ENCODE results near the gene HOXB5.
A peak's percentile ranks its signal among the peaks of the same experiment; 100 is the strongest.

The HOXB5 gene

DNA sequence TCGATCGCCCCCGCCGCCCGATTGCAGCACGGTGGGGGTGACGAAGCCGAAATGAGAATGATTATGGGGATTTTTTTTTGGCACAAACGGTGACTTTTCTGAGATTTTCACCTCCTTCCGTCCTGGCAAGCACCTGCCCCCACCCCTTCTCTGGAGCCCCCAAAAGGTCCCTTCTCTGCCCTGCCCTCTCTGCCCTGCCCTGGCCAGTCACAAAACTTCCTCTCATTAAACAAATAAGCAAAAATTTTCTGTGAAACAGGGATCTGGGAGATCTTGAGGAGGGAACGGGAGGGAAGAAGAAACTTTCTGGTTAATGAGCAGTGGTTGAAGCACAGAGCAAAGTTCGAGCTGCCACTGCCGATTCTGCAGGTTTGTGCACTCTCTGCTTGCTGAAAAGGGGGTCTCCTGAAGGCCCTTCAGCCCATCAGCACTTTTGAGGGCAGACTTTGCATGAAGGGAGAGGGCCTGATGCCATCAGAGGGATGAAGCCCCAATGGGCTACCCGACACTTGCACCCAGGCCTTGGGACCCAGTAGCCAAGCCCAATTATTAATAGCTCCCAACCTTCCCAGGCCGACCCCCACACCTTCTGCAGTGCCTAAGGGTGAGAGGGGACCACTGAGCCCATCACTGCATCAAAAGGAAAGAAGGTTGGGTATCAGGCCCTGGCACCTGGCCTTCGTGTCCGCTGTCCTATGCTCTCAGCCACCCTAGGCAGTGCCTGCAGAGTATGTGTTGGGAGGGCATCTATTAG is 22.6 kb upstream of the HOXB5 start:
- no peak for DNase-seq

DNA sequence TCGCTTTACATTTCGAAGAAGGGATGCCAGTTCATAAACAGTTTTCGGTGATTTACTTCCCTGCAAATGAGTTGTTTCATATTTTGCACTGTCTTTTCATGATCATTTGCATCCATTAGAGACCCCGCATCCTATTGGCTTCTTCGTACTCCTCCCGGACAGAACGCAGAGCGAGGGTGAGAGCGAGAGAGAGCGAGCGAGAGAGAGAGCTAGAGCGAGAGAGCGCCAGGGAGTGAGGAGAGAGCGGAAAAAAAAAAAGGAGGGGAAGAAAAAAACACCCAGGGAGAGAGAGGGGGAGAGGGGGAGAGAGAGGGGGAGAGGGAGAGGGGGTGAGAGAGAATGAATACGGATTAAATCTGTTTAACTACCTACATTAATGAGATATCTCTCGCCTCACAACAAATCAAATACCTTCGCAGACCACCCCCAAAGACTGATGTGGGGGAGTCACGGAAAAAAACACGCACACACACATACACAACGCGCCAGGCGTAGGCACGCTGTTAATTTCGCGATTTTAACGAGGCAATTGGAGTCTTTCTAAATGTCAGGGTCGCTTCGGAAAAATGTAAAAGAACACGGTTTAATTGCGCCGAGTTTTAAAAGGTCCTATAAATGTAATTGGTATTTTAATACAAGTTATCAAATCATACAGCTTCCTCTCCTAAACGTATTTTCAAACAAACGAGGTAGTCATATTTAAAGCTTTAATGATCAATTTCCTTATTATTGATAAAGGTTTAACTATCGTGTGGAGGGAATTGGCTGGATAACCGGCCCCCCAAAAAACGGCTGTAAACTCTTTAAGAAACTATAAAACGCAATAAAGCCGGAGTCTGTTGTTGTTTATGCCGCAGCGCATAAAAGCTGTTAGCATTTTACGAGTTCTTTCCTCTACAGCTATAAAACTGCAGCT is 21.7 kb upstream of the HOXB5 start, which contains the start of gene HOXB8:
Gene HOXB8 (minus strand): TSS at position 246 of the 916 bp plus-strand sequence. CDS start 588 bp downstream, outside the sequence.
- no peak for DNase-seq

DNA sequence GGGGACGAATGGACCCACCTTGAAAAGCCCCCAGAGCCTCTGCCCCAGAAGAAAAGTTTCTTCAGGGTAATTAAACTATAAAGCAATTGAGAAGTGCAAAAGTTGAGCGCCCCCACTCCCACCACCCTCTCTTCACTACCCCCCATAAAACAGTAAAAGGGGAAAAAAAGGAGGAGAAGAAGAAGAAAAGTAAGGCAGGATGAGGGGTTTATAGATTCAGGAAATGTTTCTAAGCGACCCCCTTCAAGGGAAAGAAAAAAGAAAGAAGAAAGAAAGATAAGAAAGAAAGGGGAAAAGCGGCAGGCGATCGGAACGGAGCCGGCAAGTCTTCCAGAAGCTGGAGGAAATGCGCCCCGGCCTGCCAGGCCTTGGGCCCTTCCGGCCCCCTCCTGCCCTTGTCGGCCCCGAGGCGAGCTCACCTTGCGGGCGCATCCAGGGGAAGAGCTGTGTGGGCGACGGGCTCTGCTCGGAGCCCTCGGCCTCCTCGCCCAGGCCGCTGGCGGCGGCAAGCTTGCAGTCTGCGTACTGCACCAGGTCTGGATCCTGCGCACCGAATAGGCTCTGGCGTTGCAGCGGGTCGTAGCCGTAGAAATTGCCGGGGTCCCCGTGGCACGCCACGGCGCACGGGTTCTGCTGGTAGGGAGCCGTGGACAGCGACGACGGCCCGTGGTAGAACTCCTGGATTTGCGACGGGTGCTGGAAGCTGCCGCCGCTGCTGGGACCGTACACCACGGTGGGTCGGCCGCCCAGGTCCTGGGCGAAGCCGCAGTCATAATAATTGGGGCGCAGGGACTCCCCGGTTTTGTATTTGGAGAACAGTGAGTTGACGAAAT is 20.5 kb upstream of the HOXB5 start:
- DNase-seq: no peak

DNA sequence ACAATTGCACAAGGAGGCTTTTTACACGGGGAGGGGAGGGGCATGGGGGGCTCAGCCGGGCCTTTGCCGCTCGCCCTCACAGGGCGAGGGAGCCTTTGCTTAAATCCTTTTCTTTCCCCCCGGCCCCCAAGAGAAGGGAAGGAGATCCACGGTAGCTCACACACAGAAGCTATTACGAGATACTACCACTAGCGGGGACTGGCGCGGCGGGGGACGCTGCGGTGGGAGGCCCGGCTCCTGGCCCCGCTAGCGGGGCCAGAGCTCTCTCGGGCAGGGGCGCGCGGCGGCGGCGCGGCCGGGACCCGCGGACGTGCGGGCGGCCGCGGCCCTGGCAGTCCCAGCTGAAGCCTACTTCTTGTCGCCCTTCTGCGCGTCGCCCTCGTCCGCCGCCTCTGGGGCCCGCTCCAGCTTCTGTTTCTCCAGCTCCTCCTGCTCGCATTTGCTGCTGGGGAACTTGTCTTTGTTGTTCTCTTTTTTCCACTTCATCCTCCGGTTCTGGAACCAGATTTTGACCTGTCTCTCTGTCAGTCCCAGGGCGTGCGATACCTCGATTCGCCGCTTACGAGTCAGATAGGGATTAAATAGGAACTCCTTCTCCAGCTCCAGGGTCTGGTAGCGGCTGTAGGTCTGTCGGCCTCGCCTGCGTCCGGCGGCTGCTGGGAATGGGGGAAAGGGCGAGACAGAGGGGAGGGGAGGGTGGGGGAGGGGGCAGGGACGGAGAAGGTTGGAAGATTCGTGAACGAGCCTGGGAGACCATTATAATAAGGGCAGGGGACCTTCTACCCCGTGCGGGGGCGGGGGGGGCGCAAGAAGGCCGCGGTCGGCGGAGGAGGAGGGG is 19.5 kb upstream of the HOXB5 start:
- DNase-seq: no peak

DNA sequence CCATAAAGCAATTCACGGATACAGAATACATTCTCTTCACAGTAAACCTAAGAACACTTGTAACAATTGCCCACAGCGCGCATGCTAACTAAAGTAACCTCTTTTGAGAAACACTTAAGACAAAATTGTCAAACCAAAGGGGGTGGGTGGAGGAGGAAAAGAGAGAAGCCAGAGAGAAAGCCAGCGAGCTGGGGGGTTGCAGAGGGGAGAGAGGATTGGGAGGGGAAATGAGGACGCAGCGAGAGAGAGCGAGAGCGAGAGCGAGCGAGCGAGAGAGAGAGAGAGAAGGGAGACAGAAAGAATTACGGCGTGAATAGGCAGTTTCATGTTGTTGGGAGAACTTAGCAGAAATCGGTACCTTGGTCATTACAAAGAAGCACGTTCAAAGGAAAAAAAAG is 18.9 kb upstream of the HOXB5 start:
- no peak for DNase-seq

DNA sequence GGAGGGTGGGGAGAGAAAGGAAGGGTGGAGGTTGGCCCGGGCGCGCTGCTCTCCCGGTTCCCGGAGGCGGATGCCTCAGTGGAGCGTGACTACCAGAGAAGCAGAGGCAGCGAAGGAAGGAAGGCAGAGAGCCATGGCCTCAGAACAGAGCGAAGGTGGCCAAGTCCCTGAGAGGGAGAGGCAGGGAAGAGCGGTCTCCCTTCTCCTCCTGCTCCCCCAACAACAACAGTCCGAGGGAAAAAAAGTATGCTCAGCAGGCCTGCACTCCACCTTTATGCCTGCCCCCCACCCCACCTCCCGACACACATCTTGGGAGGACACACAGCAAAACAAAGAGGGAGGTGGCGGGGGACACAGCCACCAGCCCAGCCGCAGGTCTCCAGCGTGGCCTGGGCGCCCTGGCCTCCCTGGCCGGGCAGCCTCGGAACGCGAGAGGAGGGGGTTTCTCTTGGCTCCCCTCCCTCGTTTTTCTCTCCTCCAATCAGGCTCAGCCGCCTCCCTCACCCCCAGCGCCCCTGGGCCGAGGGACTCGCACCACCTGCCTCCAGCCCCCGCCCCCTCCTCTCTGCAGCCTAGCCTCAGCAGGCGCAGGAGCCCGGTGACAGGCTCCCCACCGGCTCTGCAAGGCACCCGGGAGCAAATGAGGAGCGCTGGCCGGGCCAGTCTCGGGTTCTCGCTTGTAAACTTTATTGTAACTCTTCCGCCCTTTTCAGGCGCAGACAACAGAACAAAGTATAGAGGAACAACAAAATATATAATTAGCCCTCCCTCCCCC is 18.3 kb upstream of the HOXB5 start:
- DNase-seq: no peak

DNA sequence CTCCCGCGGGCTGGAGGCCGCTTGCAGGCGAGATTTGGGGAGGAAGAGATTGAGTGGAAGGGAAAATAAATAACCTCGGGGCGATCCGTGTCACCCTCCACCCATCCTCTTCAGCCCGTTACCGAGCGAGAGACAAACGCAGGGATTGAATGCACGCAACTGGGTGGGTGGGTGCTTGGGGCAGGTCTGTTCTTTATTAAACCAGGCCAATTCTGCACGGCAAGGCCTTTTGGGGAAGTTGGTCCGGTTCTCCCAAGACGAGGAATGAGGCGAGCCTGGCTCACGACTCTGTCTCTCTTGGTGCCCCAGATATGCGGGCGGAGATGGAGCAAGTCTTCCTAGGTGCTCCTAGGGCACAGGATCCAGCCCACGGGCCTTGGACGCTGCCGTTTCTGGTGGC is 17.6 kb upstream of the HOXB5 start:
- no peak for DNase-seq

DNA sequence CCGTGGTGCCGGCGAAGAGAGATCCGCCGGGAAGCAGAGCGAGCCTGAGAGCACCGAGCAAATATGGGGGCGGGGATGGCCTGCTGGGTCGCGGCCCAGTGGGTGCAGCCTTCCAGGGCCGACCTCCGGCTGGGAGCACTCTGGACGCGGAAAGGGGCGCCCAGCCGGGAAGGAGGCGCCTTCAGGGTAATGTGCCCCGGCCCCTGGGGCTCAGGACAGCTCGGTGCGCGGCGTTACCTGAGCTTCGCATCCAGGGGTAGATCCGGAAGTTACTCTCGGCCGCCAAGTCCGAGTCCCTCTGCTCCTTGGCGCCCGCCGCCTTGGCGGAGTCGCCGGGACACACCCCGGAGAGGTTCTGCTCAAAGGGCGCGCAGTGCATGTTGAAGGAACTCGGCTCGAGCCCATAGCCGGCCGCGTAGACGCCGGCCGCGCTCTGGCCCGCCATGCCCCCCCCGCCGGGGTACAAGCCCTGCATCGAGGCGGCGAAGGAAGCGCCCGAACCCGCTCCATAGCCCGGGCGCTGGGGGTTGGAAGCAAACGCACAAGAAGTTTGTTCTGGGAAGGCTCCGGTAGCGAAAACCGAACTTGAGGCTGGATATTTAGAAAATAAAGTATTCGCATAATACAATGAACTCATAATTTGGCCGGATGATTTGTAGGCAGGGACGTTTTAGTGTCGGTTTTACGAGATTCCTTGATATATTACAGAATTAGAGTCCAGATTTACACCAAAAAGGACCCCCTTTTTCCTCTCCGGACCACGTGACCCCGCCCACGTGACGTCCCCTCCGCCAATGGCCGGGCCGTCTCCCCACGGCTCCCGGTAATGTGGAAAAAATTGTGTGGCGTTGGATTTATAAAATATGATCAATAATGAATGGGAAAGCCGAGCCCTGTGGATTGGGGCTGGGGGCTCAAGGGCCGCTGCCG is 17.0 kb upstream of the HOXB5 start, which contains the start of gene HOXB7:
Gene HOXB7 (minus strand): TSS at position 736 of the 930 bp plus-strand sequence. CDS start 99 bp downstream, at position 637.
- DNase-seq: peak; percentile 41

DNA sequence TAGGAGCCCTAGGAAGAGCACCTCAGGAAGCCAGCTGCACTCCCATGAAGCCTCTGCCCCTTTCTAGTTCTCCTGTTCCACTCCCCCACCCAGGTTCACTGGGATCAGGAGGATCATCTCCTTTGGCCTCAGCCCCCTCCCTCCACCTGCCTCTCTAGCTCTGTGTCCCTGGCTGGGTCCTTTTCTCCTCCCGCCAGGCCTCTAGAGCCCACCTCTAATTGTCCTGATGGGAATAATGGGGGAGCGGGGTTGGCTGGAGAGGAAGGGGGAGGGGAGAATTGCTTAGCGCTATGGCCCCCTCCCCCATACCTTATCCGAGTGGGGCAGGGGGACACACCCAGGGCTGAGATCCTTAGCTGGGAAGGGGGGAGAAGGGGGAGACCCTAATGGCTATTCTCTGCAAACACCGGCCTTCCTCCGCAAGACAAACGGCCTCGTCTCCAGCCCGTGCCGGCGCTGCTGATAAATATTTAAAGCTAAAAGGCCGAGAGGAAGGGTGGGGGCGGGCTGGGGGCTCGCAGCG is 16.2 kb upstream of the HOXB5 start:
- no peak for DNase-seq

DNA sequence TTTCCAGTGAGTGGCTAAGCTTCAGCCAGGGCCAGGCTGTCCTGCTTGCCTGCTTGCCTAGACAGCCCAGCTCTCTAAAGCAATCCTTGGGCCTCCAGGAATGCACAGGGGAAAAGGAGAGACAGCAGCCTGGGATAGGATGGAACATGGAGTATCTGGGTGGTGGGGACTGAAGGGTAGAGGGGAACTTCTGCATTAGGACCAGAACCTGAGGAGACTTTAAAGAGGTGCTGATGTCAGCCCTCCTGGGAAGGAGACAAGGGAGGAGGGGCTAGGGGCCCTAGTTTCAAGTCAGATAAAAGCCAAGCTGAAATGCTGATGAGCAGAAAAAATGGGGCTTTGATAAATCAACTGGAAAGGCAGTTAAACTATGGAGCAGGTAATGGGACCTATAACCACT is 15.5 kb upstream of the HOXB5 start:
- DNase-seq: no peak

DNA sequence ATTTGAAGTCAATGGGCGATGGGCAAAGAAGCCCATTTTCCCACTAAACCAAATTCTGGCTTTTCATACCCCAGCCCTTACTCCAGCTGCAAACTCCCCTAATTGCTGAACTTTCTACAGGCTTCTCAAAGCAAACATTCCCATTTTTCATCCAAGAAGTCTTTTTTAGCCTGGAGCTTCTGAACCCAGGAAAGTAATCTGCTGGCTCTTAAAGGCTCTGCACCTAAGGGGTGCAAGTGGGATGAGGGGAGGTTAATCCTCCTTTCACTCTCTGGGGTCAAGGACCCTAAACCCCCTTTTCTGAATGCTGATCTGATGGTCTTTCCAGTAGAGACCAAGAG is 14.9 kb upstream of the HOXB5 start:
- no peak for DNase-seq

DNA sequence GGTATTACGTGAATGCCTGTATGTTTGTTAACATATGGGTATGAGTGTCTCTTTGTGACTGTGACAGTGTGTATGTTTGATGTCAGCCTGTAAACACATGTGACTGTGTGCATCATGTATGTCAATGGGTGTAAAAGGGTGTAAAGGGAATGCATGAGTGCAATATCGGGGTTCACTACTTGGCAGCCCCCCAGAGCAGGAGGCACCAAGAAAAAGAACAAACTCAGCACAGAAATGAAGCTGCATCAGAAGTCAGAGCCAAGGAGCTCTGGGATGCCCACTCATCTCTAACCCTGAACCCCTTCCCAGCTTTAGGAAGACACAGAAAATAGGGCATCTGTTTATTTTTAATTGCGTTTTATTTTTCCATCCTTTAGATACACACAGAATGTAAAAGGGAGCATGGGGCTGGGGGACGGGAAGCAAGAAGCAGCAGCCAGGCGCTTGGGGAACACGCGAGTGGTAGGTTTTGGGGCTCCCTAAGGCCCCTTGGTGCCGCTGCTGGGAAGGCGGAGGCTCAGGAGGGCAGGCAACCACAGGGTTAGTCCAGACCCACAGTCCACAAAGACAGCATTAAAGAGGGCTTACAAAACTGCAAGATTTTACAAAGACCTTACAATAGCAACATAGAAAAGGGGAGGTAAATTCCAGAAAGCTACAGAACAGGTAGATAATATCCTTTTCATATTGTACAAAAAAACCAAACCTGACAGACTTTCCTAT is 13.5 kb upstream of the HOXB5 start:
- no peak for DNase-seq

DNA sequence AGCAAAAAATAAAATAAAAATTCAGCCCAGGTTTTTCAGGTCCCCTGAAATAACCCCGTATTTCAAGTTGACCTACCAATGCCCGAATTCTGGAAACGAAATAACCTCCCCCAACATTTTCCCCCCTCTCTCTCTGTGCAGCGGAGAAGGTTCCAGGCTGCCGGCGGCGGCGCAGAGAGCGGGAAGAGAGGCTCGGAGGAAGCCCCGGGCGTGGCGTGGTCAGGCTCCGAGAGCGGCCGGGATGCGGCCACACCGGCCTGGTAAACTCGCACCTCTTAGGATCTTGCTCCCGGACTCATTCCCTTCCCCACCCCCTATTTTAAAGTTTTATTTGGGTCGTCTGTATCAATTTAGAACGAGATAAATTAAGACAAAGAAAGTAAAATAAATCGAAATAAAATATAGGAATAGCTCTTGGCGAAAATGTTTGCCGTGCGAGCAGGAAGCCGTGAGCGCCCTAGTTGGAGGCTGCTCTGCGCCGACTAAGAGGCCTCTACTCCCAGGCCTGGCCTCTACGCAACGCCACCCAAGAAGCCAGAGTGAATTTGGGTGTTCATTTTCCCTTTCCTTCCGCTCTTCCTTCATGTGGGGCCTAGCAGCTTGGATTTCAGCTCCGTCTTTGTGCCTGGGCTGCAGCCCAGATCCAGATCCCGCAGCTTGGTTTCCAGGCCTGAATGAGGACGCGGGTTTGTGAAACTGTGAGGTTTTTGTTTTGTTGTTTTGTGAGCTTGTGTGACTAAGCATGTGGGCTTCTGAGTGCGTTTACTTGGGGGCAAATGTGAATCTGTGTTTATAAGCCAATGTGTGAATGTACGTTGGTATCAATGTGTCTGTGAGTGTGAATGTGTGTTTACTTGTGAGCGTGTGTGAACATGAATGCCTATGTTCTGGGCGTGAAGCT is 12.7 kb upstream of the HOXB5 start:
- no peak for DNase-seq

DNA sequence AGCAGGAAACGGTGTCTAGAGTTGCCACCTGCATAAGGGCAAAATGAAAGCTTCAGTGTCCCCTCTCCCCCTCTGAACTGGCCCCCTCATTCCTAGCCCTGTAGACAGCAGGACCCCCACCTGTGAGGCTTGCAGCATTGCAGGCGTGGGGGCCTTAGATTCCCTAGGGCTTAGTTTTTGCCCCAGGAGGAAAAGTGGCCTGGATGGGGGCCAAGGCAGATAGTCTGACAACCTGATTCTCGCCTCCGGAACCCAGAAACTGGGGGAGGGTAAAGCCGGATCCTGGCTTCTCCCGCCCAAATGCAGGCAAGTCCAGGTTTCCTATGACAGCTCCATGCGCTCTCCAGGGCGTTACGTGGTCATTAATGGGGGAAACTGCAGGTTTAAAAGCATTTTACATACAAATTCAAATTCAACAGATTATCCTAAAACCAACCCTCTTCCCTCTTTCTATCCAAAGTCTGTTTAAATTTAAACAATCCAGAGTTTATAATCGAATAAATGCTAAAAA is 11.9 kb upstream of the HOXB5 start:
- DNase-seq: no peak

DNA sequence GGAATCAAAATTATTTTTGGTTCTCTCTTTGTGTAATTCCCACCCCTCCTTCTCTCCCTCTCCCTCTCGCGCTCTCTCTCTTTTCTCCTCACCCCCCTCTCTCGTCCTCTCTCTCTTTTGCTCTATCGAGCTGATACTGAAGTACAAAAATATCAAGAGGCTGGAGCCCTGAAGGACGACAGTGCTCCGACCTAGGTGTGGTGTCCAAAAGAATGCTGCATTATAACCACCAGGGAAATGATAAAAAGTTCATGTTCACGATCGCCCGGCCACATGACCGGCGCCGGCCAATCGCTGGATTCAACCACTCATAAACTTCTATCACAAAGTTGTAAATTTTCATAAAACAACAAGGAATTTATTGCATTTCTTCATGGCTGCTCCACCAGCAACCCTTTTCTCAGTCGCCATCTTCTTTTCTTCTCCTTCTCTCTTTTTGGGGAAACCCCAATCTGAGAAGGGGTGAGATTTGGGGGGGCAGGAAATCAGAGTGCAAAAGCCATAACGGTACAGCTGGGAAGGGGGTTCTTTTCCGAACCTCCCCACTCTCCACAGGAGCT is 11.3 kb upstream of the HOXB5 start, which contains the start of gene HOXB6:
Gene HOXB6 (minus strand): TSS at position 217 of the 560 bp plus-strand sequence. CDS start 6,836 bp downstream, outside the sequence.
- no peak for DNase-seq

DNA sequence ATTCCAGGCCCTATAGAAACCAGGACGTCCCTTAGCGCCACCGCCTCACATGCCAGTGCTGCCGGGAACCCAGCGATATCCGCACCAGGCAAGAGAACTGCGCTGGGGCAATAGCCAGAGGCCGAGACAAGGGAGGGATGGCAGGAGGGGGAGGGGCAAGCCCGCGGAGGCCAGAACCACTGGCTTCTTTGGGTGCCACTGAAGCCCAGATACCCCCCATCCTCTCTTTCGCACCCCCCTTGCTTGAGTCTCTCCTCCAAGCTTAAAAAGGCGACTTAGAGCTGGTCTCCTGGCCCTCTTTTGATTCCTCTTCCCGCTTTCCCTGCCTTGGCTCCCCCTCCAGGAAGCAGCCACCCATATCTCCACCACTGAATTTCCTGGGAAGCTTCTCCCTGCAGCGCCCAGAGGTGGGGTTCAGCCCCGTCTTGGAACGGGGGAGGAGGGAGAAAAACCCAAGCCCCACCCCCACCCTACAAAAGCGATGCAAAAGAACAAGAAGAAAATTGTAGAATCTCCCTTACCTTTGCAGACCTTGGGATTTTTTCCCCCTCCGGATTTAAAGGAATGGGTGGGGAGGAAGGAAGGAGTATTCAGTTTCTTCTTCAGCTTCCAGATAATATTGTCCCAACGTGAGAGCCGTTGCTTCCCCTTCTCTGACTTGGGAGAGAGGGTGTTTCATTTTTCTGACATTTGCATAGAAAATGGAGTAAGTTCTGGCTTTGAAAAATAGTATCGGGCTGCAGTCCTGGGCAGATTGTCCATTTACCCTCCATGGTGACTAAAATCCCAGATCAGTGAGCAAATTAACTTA is 10.6 kb upstream of the HOXB5 start:
- DNase-seq: no peak

All from activated effector memory CD4-positive, alpha-beta T cell treated with Interleukin-2 at 50 U/mL for 16 hours (primary cell).